K562 (cell line): Measurements from ENCODE around the gene PRKCE. TPM values are rescaled to one million over a fixed set of nuclear protein-coding genes. Genes with fewer than 3 reads are reported as not detected.

Experiments used
- ATAC-seq: fragments of 200-7000 bp; cut with Tn5 transposase; 3 replicates; pipeline ENCODE4 v1.9.1; 2020; ENCODE audit warnings: moderate library complexity
- BruUV-seq: library from RNA; stranded (reverse); fragments of 400-500 nt; replicated peaks from 2 replicates; lab custom pipeline; 2021; lab: Mats Ljungman, UMichigan
- CTCF ChIA-PET: fragments of 300-600 bp; formaldehyde crosslinking; extraction: SDS; loops from one replicate; lab custom pipeline; 2021; ENCODE audit warnings: low intra/inter-chr PET ratio; lab: Yijun Ruan, JAX
- POLR2A ChIA-PET: fragments of 300-600, 350-650 bp; sonication (Branson Sonifier 250); formaldehyde crosslinking; extraction: SDS; loops from one replicate; lab custom pipeline; 2021; ENCODE audit warnings: antibody characterized with exemption, inconsistent platforms; lab: Yijun Ruan, JAX
- DNase-seq, 4 experiments: peaks; one replicate each; pipeline versions ENCODE4 v3.0.0 to v3.0.0-alpha.2; 2011 to 2018; ENCODE audit warnings: low spot score in 3 of 4, mixed read lengths in 3 of 4; ENCODE audit errors: extremely low read depth in 1 of 4
- FAIRE-seq: peaks from 2 replicates; lab custom pipeline; 2011; peaks lifted over from hg19 to GRCh38; lab: Jason Lieb, UNC
- H2AFZ ChIP-seq: 2 replicates; pipeline ENCODE4 v1.6.0; 2011; ENCODE audit warnings: low read depth, low read length, control low read depth, inconsistent platforms
- H3K27ac ChIP-seq: fragments of 200-600 bp; 3 replicates; pipeline ENCODE4 v1.8.0; 2011; ENCODE audit warnings: low read depth, mild to moderate bottlenecking, control low read depth, inconsistent platforms, low read length, moderate library complexity, mixed read lengths; ENCODE audit errors: extremely low read depth
- H3K27me3 ChIP-seq, 2 experiments: fragments of 300-600 bp in 1 of 2; 2 replicates in 1 of 2; 3 replicates in 1 of 2; pipeline versions ENCODE4 v1.6.0 to v1.8.0; 2011; ENCODE audit warnings: inconsistent platforms in 2 of 2, low read length in 2 of 2, mild to moderate bottlenecking in 1 of 2, mixed read lengths in 1 of 2, moderate library complexity in 1 of 2; ENCODE audit not compliant: control insufficient read depth in 2 of 2, insufficient read depth in 2 of 2
- H3K36me3 ChIP-seq: fragments of 300-600 bp; 3 replicates; pipeline ENCODE4 v1.8.0; 2011; ENCODE audit warnings: mild to moderate bottlenecking, low read length, inconsistent platforms; ENCODE audit not compliant: control insufficient read depth, insufficient read depth
- H3K4me1 ChIP-seq, 2 experiments: fragments of 200-600 bp in 1 of 2; replicated peaks in 1 of 2; 2 replicates in 1 of 2; 3 replicates in 1 of 2; pipeline versions ENCODE4 v1.5.1 to v1.8.0; 2011; ENCODE audit warnings: inconsistent platforms in 2 of 2, low read length in 2 of 2, mild to moderate bottlenecking in 1 of 2, mixed read lengths in 1 of 2, moderate library complexity in 1 of 2; ENCODE audit not compliant: control insufficient read depth in 2 of 2, insufficient read depth in 2 of 2
- H3K4me2 ChIP-seq: 2 replicates; pipeline ENCODE4 v1.6.1; 2011; ENCODE audit warnings: low read length, control low read depth, inconsistent platforms, mixed read lengths; ENCODE audit not compliant: insufficient read depth
- H3K4me3 ChIP-seq: fragments of 200-600 bp; sonication (generic), shearing (Covaris generic); 2 replicates; pipeline ENCODE4 v1.5.1; 2016; ENCODE audit warnings: control low read depth, inconsistent platforms
- H3K79me2 ChIP-seq: fragments of 200-600 bp; 3 replicates; pipeline ENCODE4 v1.8.0; 2011; ENCODE audit warnings: low read length, inconsistent platforms; ENCODE audit not compliant: control insufficient read depth, insufficient read depth
- H3K9ac ChIP-seq, 2 experiments: 2 replicates each; pipeline versions ENCODE4 v1.6.0 to v1.6.1; 2011; ENCODE audit warnings: low read depth in 2 of 2, low read length in 2 of 2, control low read depth in 1 of 2, inconsistent platforms in 1 of 2, mild to moderate bottlenecking in 1 of 2, mixed read lengths in 1 of 2; ENCODE audit not compliant: insufficient read depth in 1 of 2
- H3K9me1 ChIP-seq: one replicate; pipeline ENCODE4 v1.6.0; 2011; ENCODE audit warnings: inconsistent platforms, mild to moderate bottlenecking, low read length, moderate library complexity; ENCODE audit not compliant: control insufficient read depth, insufficient read depth
- H3K9me3 ChIP-seq: replicated peaks from 2 replicates; pipeline ENCODE4 v1.5.1; 2011; ENCODE audit warnings: low read depth, low read length, inconsistent platforms; ENCODE audit not compliant: control insufficient read depth, insufficient read depth
- H4K20me1 ChIP-seq: replicated peaks from 2 replicates; pipeline ENCODE4 v1.6.1; 2011; ENCODE audit warnings: low read length, inconsistent platforms, mixed read lengths; ENCODE audit not compliant: control insufficient read depth, insufficient read depth
- BRD9 ChIP-seq: fragments of 450-650 bp; IDR thresholded peaks from 2 replicates; pipeline ENCODE4 v1.6.1; 2018; ENCODE audit warnings: low read depth; ENCODE audit not compliant: partially characterized antibody
- HDAC2 ChIP-seq: fragments of 450-650 bp; IDR thresholded peaks from 2 replicates; pipeline ENCODE4 v1.6.1; 2016; ENCODE audit warnings: mild to moderate bottlenecking
- IRF9 ChIP-seq: fragments of 450-650 bp; IDR thresholded peaks from 2 replicates; pipeline ENCODE4 v1.6.1; 2016; ENCODE audit warnings: missing biosample characterization, missing genetic modification characterization
- PHTF2 ChIP-seq: fragments of 250-450 bp; sonication (Bioruptor Pico); IDR thresholded peaks from 2 replicates; pipeline ENCODE4 v1.5.0; 2021; ENCODE audit warnings: mild to moderate bottlenecking
- SMARCC2 ChIP-seq: fragments of 450-650 bp; IDR thresholded peaks from 2 replicates; pipeline ENCODE4 v1.6.1; 2017; ENCODE audit warnings: antibody characterized with exemption, moderate library complexity, mild to moderate bottlenecking, low read depth
- SOX6 ChIP-seq: fragments of 450-650 bp; IDR thresholded peaks from 2 replicates; pipeline ENCODE4 v1.6.1; 2014; ENCODE audit warnings: mild to moderate bottlenecking
- STAT5B ChIP-seq: fragments of 250-450 bp; sonication (Bioruptor Pico); IDR thresholded peaks from 2 replicates; pipeline ENCODE4 v1.8.0; 2021; ENCODE audit warnings: mild to moderate bottlenecking, inconsistent platforms
- TEAD4 ChIP-seq, 2 experiments: sonication (generic) in 1 of 2; formaldehyde crosslinking in 1 of 2; IDR thresholded peaks; 2 replicates each; pipeline versions ENCODE4 v1.6.1 to v1.8.0; 2012 to 2022; ENCODE audit warnings: borderline replicate concordance in 1 of 2, inconsistent platforms in 1 of 2, low read length in 1 of 2, mild to moderate bottlenecking in 1 of 2, missing genetic modification reagents in 1 of 2
- THRB ChIP-seq: fragments of 450-650 bp; formaldehyde crosslinking; conservative IDR thresholded peaks from 2 replicates; pipeline ENCODE4 v1.4.0; 2022; ENCODE audit warnings: mild to moderate bottlenecking, missing genetic modification characterization
- ZNF639 ChIP-seq, 2 experiments: fragments of 200-800 bp in 1 of 2; sonication (Bioruptor generic) in 1 of 2; sonication (generic) in 1 of 2; formaldehyde crosslinking in 1 of 2; IDR thresholded peaks in 1 of 2; conservative IDR thresholded peaks in 1 of 2; 2 replicates each; pipeline versions ENCODE4 v1.5.0 to v1.6.1; 2016 to 2020; ENCODE audit warnings: missing compliant biosample characterization in 1 of 2, missing genetic modification characterization in 1 of 2, missing genetic modification reagents in 1 of 2
- WGBS: fragments of 100-300 bp; shearing (Covaris generic); methylation state at CpG from one replicate; pipeline ENCODE4 v1.1.6; 2016; ENCODE audit warnings: low coverage, mixed read lengths; ENCODE audit not compliant: insufficient coverage; ENCODE audit errors: missing lambda C conversion rate; 5-methylcytosine and 5-hydroxymethylcytosine counted together
- in situ Hi-C: fragments of 300-500 bp; cut with MboI; formaldehyde crosslinking; loops from 4 replicates; pipeline ENCODE4 v1.15.0; 2018; ENCODE audit warnings: inconsistent platforms, mixed read lengths
- intact Hi-C: fragments of 100-400 bp; cut with micrococcal nuclease; formaldehyde crosslinking; loops from 2 replicates; pipeline ENCODE4 v1.14.2; 2022
- polyA plus RNA-seq, 8 experiments: library from polyadenylated mRNA; depleted of rRNA in 4 of 8; stranded (reverse) in 5 of 8; unstranded in 3 of 8; fragments of >200 nt; fragmentation: Nextera tagmentation in 2 of 8; fragmentation: Illumina TruSeq in 1 of 8; extraction: Ambion mirVana in 2 of 8; extraction: Trizol in 1 of 8; gene quantifications; 2 replicates each; pipeline versions ENCODE4 v1.2.1 to v1.2.3, GENCODE V29; 2011 to 2014; ENCODE audit warnings: inconsistent platforms in 1 of 8, missing spikeins in 1 of 8
- total RNA-seq, 7 experiments: library from RNA; depleted of rRNA in 6 of 7; stranded (reverse); fragments of >200 nt in 6 of 7; fragmentation: Illumina TruSeq in 2 of 7; extraction: Trizol in 2 of 7; gene quantifications; 2 replicates each; pipeline versions ENCODE4 v1.2.1 to v1.2.3, GENCODE V29; 2011 to 2021; ENCODE audit warnings: low replicate concordance in 1 of 7

Gene PRKCE
- total and polyA plus RNA-seq, 9 of the 15 experiments (the other 6 are each of a cell fraction or from before 2014, with no cell fraction given), result 0.06 to 1.0 (median 0.22) TPM; not detected in 1

GRCh38 chr2:46236006-46236875, 584.8 kb downstream of the PRKCE start (continued):
- no peak for TF ChIP-seq ZNF639 (CRISPR knock-in tag; conservative IDR thresholded peaks at IDR 0.05 in 1 of 2, IDR thresholded peaks at IDR 0.05 in 1 of 2)

- H4K20me1 ChIP-seq, result no peaks in the 10 kb centered on the region; the same call in 1 of the 2 replicates
- no TSS peak for BruUV-seq
- TF ChIP-seq SMARCC2, result no peak
- TF ChIP-seq IRF9 (tag), result no peak
- TF ChIP-seq STAT5B (CRISPR knock-in tag), result no peak
- no peak for TF ChIP-seq TEAD4 (IDR thresholded peaks at IDR 0.05; ENCODE audit: low read length)
- no peak for TF ChIP-seq TEAD4 (CRISPR knock-in tag; IDR thresholded peaks at IDR 0.05; ENCODE audit: borderline replicate concordance)
- no peak for TF ChIP-seq SOX6
- TF ChIP-seq BRD9, result no peak
- TF ChIP-seq PHTF2 (CRISPR knock-in tag), result no peak
- TF ChIP-seq HDAC2, result no peak
- TF ChIP-seq THRB (CRISPR knock-in tag), result no peak
Observed at GRCh38 chr2:46236876-46237859, 585.7 kb downstream of the PRKCE start.

More at GRCh38 chr2:46236876-46237859, 585.7 kb downstream of the PRKCE start:
- in situ Hi-C loops, result no loop called here
- ChIA-PET CTCF (no interaction called here), POLR2A (interaction anchor here (0.6 to 1.6 kb wide), 3 partner anchors 10 to 82 kb away, joined by 3 to 5 read pairs (median 3); no protein-coding TSS in a partner anchor)
- Histone ChIP-seq H3K9ac (no peak overlapping the region), H3K36me3 (no peaks in the 10 kb centered on the region), H3K27ac (no peak overlapping the region), H3K79me2 (no peaks in the 10 kb centered on the region), H3K27me3 (0 out of 5 replicates have a peak, but pooled peaks cover 0 to 4% of the 10 kb centered on the region in 2 experiments), H3K4me1 (0 out of 5 replicates have a peak, but pooled peaks cover 0 to 3% of the 10 kb centered on the region in 2 experiments), H3K9me3 (no peaks in the 10 kb centered on the region), H2AFZ (no peak overlapping the region), H3K4me3 (no peak overlapping the region), H3K9me1 (no peaks in the 10 kb centered on the region), H3K4me2 (no peak overlapping the region)
- FAIRE-seq (no peak), DNase-seq (no peak), ATAC-seq (no peak)
- WGBS, result 11% methylated on average over 8 of the region's 8 CpGs
- intact Hi-C loops, result no loop called here
